ENCODE data around the gene SARS2. TPM values are rescaled to one million over a fixed set of nuclear protein-coding genes. Genes with fewer than 3 reads are reported as not detected.
"Not testable (repeated sequence)": the region's sequence is repeated elsewhere in the genome, so short reads cannot be mapped to it uniquely, and the experiment has no call there.

SARS2 gene
- total RNA-seq, 1 experiment from 2014 or later = 26.7 TPM

DNA sequence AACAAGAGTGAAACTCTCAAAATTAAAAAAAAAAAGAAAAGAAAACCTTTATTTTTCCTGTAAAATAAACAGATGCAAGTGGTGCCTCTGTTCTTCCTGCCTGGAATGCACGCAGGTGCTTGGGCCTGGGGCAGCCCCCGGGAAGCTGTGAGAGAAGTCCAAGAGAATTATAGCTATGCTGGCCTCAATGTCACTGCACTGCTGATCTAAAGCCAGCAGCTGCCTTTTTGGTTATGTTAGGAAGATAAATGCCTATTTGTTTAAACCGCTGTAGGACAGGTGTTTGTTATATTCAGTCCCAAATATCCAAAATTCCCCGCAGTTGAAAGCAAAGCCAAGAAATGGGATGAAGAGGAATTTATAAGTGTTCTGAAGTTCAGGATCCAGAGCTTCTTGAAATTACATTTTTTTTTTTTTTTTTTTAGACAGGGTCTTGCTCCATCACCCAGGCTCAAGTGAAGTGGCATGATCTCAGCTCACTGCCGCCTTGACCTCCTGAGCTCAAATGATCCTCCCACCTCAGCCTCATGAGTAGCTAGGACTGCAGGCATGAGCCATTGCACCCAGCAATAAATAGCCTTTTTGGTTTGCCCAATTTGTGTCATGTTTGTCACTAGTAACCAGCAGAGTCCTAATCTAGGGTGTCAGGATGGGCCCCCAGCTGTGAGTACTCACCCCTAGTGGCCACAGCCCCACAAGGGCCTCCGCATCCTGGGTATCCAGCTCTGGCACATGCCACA, 54.7 kb downstream of the SARS2 start:
- CTCF ChIA-PET = no interaction called here
- Histone ChIP-seq H3K9me3 (ENCODE audit: low read length) (no peaks in the 10 kb centered on the region), H3K79me2 (ENCODE audit: low read length) (no peaks in the 10 kb centered on the region), H3K4me1 (ENCODE audit: insufficient read depth, low read length) (no peaks in the 10 kb centered on the region), H3K27ac (ENCODE audit: low read length) (no peak overlapping the region), H3K9me2 (replicated peaks; ENCODE audit: low read length) (no peaks in the 10 kb centered on the region), H4K20me1 (ENCODE audit: low read length) (no peaks in the 10 kb centered on the region), H3F3A (ENCODE audit: low read length, unreplicated experiment) (no peaks in the 10 kb centered on the region), H3K27me3 (ENCODE audit: low read length) (no peaks in the 10 kb centered on the region), H3K36me3 (ENCODE audit: low read depth, low read length) (no peaks in the 10 kb centered on the region), H3K4me2 (ENCODE audit: low read length) (no peak overlapping the region), H3K9ac (ENCODE audit: low read length) (no peak overlapping the region), H3K4me3 (ENCODE audit: low read length) (no peak overlapping the region), H2AFZ (ENCODE audit: low read length) (no peak overlapping the region)
- no peak for DNase-seq
- no peak for ATAC-seq
- intact Hi-C loops (cut with micrococcal nuclease) = no loop called here
- POLR2A ChIA-PET (ENCODE audit: unreplicated experiment) = no interaction called here
- TF ChIP-seq, protein P1, sequence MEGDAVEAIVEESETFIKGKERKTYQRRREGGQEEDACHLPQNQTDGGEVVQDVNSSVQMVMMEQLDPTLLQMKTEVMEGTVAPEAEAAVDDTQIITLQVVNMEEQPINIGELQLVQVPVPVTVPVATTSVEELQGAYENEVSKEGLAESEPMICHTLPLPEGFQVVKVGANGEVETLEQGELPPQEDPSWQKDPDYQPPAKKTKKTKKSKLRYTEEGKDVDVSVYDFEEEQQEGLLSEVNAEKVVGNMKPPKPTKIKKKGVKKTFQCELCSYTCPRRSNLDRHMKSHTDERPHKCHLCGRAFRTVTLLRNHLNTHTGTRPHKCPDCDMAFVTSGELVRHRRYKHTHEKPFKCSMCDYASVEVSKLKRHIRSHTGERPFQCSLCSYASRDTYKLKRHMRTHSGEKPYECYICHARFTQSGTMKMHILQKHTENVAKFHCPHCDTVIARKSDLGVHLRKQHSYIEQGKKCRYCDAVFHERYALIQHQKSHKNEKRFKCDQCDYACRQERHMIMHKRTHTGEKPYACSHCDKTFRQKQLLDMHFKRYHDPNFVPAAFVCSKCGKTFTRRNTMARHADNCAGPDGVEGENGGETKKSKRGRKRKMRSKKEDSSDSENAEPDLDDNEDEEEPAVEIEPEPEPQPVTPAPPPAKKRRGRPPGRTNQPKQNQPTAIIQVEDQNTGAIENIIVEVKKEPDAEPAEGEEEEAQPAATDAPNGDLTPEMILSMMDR (conservative IDR thresholded peaks at IDR 0.05; ENCODE audit: low read depth, low read length) = no peak
- no peak for TF ChIP-seq EZH2 (IDR thresholded peaks at IDR 0.05; ENCODE audit: low read length, unreplicated experiment)
- TF ChIP-seq EZH2phosphoT487 (IDR thresholded peaks at IDR 0.05; ENCODE audit: borderline replicate concordance, low read length) = no peak
- BruUV-seq (replicated peaks) = no TSS peak

GRCh38 chr19:38873400-38873799, 57.2 kb downstream of the SARS2 start:
- H3K9ac ChIP-seq (ENCODE audit: low read length); intact Hi-C loops (cut with micrococcal nuclease); H3K4me1 ChIP-seq (ENCODE audit: insufficient read depth, low read length); H3K4me3 ChIP-seq (ENCODE audit: low read length); H3K9me2 ChIP-seq (replicated peaks; ENCODE audit: low read length); H3K4me2 ChIP-seq (ENCODE audit: low read length); H3K36me3 ChIP-seq (ENCODE audit: low read depth, low read length); H4K20me1 ChIP-seq (ENCODE audit: low read length); H3K79me2 ChIP-seq (ENCODE audit: low read length); CTCF ChIA-PET; H3K27me3 ChIP-seq (ENCODE audit: low read length); BruUV-seq (replicated peaks); ATAC-seq; H3K9me3 ChIP-seq (ENCODE audit: low read length); H3K27ac ChIP-seq (ENCODE audit: low read length); H3F3A ChIP-seq (ENCODE audit: low read length, unreplicated experiment); POLR2A ChIA-PET (ENCODE audit: unreplicated experiment); DNase-seq; H2AFZ ChIP-seq (ENCODE audit: low read length): not testable (repeated sequence)

DNA sequence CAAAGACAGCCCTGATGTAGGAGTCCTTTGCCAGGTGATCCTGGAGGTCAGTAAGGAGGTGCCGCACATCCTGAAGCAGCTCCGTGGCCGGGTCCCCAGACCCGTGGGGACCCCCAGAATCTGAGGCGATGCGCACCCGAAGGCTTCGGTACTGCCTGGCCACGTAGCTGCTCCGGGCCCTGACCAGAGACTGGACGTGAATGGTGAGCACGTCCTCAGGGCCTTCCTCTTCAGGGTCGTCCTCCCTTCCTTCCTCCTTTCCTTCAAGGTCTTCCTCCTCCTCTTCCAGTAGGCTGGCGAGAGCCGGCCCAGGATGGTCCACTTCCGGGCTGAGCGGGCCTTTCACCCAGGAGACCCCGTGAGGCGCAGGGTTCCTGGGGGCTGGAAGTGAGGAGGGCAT, 60.0 kb downstream of the SARS2 start:
- Histone ChIP-seq H3K9me3 (ENCODE audit: low read length) (no peaks in the 10 kb centered on the region), H3K27ac (ENCODE audit: low read length) (no peak overlapping the region), H4K20me1 (ENCODE audit: low read length) (no peaks in the 10 kb centered on the region), H3K4me1 (ENCODE audit: insufficient read depth, low read length) (no peaks in the 10 kb centered on the region), H3K9me2 (replicated peaks; ENCODE audit: low read length) (no peaks in the 10 kb centered on the region), H3K79me2 (ENCODE audit: low read length) (no peaks in the 10 kb centered on the region), H3K36me3 (ENCODE audit: low read depth, low read length) (no peaks in the 10 kb centered on the region), H3K9ac (ENCODE audit: low read length) (no peak overlapping the region), H2AFZ (ENCODE audit: low read length) (no peak overlapping the region), H3K27me3 (ENCODE audit: low read length) (no peaks in the 10 kb centered on the region), H3K4me2 (ENCODE audit: low read length) (no peak overlapping the region), H3K4me3 (ENCODE audit: low read length) (no peak overlapping the region), H3F3A (ENCODE audit: low read length, unreplicated experiment) (no peaks in the 10 kb centered on the region)
- ChIA-PET POLR2A (ENCODE audit: unreplicated experiment) (no interaction called here), CTCF (no interaction called here)
- ATAC-seq (no peak), DNase-seq (no peak)
- intact Hi-C loops (cut with micrococcal nuclease) = no loop called here
- TF ChIP-seq EZH2phosphoT487 (IDR thresholded peaks at IDR 0.05; ENCODE audit: borderline replicate concordance, low read length) (no peak), EZH2 (IDR thresholded peaks at IDR 0.05; ENCODE audit: low read length, unreplicated experiment) (no peak)
- TF ChIP-seq, protein P1 (conservative IDR thresholded peaks at IDR 0.05; ENCODE audit: low read depth, low read length) = no peak
- no TSS peak for BruUV-seq (replicated peaks)

All from PC-3 (cell line).